PC-3 (cell line): ENCODE results near the gene IGFBPL1.

ENCODE experiments used
- EZH2 ChIP-seq: fragments of 300-600 bp; sonication (generic); IDR thresholded peaks from one replicate; pipeline ENCODE4 v1.6.1; 2017; ENCODE audit warnings: antibody characterized with exemption, mild to moderate bottlenecking, low read length; ENCODE audit not compliant: unreplicated experiment
- EZH2phosphoT487 ChIP-seq: fragments of 300-600 bp; sonication (generic); IDR thresholded peaks from 2 replicates; pipeline ENCODE4 v1.6.1; 2018; ENCODE audit warnings: mild to moderate bottlenecking, antibody characterized with exemption, low read length, borderline replicate concordance
- TF ChIP-seq, protein P1 (sequence below): fragments of 300-600 bp; sonication (generic); conservative IDR thresholded peaks from 2 replicates; pipeline ENCODE4 v1.5.1; 2017; ENCODE audit warnings: antibody characterized with exemption, low read depth, mild to moderate bottlenecking, low read length

DNA sequence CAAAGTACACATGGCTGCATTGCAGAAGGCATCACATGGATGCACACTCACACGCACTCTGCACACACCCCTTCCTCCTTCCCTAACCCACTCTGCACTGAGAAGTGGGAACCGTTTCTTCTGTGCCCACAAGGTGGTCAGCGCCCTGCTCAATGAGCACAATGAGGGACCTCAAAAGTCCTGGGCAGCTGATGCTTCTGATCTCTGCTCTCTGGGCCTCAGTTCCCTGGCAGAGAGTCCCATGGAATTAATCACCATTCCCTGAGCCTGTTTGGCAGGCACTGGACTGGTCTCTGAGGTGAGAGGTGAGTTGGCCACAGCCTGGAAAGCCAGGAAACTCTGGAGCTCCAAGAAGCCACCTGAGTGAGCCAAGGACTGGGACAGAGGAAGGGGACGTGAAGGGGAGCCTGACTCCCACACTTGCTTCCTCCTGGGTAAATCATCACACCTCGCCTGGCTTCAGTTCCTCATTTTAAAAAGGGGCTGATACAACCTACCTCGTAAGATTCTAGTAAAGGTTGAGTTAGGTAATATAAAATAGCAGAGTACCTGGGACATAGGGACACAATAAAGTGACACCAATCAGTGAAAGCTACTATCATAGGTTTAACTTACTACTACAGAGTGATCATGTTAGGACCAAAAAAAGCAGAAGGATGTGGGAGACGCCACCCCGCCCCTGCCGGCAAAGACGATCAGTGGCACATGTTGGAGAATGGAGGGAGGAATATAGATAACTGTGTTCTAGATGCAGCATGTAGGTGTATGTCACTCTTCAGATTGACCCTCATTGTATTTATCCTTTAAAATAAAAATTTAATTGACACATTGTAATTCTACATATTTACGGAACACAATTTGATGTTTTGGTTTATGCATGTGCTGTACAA is 21.1 kb upstream of the IGFBPL1 start:
- TF ChIP-seq, protein P1, sequence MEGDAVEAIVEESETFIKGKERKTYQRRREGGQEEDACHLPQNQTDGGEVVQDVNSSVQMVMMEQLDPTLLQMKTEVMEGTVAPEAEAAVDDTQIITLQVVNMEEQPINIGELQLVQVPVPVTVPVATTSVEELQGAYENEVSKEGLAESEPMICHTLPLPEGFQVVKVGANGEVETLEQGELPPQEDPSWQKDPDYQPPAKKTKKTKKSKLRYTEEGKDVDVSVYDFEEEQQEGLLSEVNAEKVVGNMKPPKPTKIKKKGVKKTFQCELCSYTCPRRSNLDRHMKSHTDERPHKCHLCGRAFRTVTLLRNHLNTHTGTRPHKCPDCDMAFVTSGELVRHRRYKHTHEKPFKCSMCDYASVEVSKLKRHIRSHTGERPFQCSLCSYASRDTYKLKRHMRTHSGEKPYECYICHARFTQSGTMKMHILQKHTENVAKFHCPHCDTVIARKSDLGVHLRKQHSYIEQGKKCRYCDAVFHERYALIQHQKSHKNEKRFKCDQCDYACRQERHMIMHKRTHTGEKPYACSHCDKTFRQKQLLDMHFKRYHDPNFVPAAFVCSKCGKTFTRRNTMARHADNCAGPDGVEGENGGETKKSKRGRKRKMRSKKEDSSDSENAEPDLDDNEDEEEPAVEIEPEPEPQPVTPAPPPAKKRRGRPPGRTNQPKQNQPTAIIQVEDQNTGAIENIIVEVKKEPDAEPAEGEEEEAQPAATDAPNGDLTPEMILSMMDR, result no peak
- TF ChIP-seq EZH2 (no peak), EZH2phosphoT487 (no peak)
